ENCODE results near the gene SASS6.

The SASS6 gene

GRCh38 chr1:100077531-100077930, 55.2 kb downstream of the SASS6 start:
- Histone ChIP-seq H3K27me3 (no peaks in the 10 kb centered on the region), H3K4me3 (ENCODE audit: low read depth, low read length) (no peak overlapping the region), H3K4me1 (no peaks in the 10 kb centered on the region), H3K9me3 (no peaks in the 10 kb centered on the region), H3K36me3 (peaks cover 57% of the 10 kb centered on the region)
- no peak for DNase-seq
- TF ChIP-seq, protein P1, sequence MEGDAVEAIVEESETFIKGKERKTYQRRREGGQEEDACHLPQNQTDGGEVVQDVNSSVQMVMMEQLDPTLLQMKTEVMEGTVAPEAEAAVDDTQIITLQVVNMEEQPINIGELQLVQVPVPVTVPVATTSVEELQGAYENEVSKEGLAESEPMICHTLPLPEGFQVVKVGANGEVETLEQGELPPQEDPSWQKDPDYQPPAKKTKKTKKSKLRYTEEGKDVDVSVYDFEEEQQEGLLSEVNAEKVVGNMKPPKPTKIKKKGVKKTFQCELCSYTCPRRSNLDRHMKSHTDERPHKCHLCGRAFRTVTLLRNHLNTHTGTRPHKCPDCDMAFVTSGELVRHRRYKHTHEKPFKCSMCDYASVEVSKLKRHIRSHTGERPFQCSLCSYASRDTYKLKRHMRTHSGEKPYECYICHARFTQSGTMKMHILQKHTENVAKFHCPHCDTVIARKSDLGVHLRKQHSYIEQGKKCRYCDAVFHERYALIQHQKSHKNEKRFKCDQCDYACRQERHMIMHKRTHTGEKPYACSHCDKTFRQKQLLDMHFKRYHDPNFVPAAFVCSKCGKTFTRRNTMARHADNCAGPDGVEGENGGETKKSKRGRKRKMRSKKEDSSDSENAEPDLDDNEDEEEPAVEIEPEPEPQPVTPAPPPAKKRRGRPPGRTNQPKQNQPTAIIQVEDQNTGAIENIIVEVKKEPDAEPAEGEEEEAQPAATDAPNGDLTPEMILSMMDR (IDR thresholded peaks at IDR 0.05; ENCODE audit: low read depth, low read length), result no peak

- Histone ChIP-seq H3K4me1 (no peaks in the 10 kb centered on the region), H3K9me3 (no peaks in the 10 kb centered on the region), H3K27me3 (no peaks in the 10 kb centered on the region), H3K4me3 (ENCODE audit: low read depth, low read length) (no peak overlapping the region), H3K36me3 (peaks cover 50% of the 10 kb centered on the region)
- DNase-seq, result no peak
- TF ChIP-seq, protein P1 (IDR thresholded peaks at IDR 0.05; ENCODE audit: low read depth, low read length), result no peak
These were observed 56.0 kb downstream of the SASS6 start for GRCh38 chr1:100076744-100077143.

- Histone ChIP-seq H3K27me3 (no peaks in the 10 kb centered on the region), H3K4me3 (ENCODE audit: low read depth, low read length) (no peak overlapping the region), H3K36me3 (peaks cover 45% of the 10 kb centered on the region)
These were observed 56.4 kb downstream of the SASS6 start for GRCh38 chr1:100076319-100076718.

DNA sequence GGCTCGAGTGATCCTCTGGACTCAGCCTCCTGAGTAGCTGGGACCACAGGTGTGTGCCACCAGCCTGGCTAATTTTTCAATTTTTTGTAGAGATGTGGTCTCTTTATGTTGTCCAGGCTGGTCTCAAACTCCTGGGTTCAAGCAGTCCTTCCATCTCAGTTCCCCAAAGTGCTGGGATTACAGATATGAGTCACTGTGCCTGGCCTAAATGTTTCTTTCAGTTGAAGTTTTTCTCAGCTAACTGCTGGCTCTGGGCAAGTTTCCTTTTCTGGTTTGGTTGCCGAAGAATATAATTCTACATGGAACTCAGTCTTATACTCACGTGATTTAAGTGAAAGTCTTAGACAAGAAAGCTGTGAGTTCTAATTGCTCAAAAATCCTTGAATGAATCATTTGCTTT, 57.0 kb downstream of the SASS6 start:
- no peak overlapping the region for H3K4me3 ChIP-seq (ENCODE audit: low read depth, low read length)
- DNase-seq, result no peak
- peaks cover 41% of the 10 kb centered on the region for H3K36me3 ChIP-seq
- no peaks in the 10 kb centered on the region for H3K9me3 ChIP-seq
- TF ChIP-seq, protein P1 (IDR thresholded peaks at IDR 0.05; ENCODE audit: low read depth, low read length), result no peak
- no peaks in the 10 kb centered on the region for H3K27me3 ChIP-seq
- no peaks in the 10 kb centered on the region for H3K4me1 ChIP-seq

More at GRCh38 chr1:100076319-100076718, 56.4 kb downstream of the SASS6 start:
- TF ChIP-seq, protein P1 (IDR thresholded peaks at IDR 0.05; ENCODE audit: low read depth, low read length), result no peak
- no peaks in the 10 kb centered on the region for H3K4me1 ChIP-seq
- no peaks in the 10 kb centered on the region for H3K9me3 ChIP-seq
- DNase-seq, result no peak

- TF ChIP-seq, protein P1 (IDR thresholded peaks at IDR 0.05; ENCODE audit: low read depth, low read length), result no peak
- Histone ChIP-seq H3K4me3 (ENCODE audit: low read depth, low read length) (no peak overlapping the region), H3K27me3 (no peaks in the 10 kb centered on the region), H3K36me3 (peaks cover 44% of the 10 kb centered on the region), H3K4me1 (no peaks in the 10 kb centered on the region), H3K9me3 (no peaks in the 10 kb centered on the region)
- no peak for DNase-seq
These were observed 57.9 kb downstream of the SASS6 start for GRCh38 chr1:100074604-100075395.

- Histone ChIP-seq H3K27me3 (no peaks in the 10 kb centered on the region), H3K4me3 (ENCODE audit: low read depth, low read length) (no peak overlapping the region), H3K4me1 (no peaks in the 10 kb centered on the region), H3K9me3 (no peaks in the 10 kb centered on the region), H3K36me3 (peaks cover 47% of the 10 kb centered on the region)
- no peak for DNase-seq
- TF ChIP-seq, protein P1 (IDR thresholded peaks at IDR 0.05; ENCODE audit: low read depth, low read length), result no peak
These were observed 59.2 kb downstream of the SASS6 start for GRCh38 chr1:100073531-100073930.
